GM18520 (cell line): Measurements from ENCODE around the gene BTRC.
"Not testable (repeated sequence)": the region's sequence is repeated elsewhere in the genome, so short reads cannot be mapped to it uniquely, and the experiment has no call there.

Experiments used
- ATAC-seq: cut with Tn5 transposase; IDR thresholded peaks from one replicate; pipeline ENCODE4 v1.9.1; 2021; ENCODE audit not compliant: unreplicated experiment

Gene BTRC

GRCh38 chr10:101578192-101578591 is 224.2 kb downstream of the BTRC start:
- ATAC-seq = no peak

GRCh38 chr10:101578803-101579515 is 225.0 kb downstream of the BTRC start:
- ATAC-seq = no peak

GRCh38 chr10:101579516-101579870 is 225.5 kb downstream of the BTRC start:
- ATAC-seq = no peak

- ATAC-seq = no peak
Observed at GRCh38 chr10:101580486-101581399, 226.8 kb downstream of the BTRC start.

GRCh38 chr10:101585841-101586240 is 231.9 kb downstream of the BTRC start:
- ATAC-seq = no peak

GRCh38 chr10:101587725-101588653 is 234.0 kb downstream of the BTRC start, which contains the start of the genes DPCD and POLL:
TSS of gene DPCD (plus strand) at chr10:101588321. CDS start at chr10:101588337, 16 bp downstream.
TSS of gene POLL (minus strand) at chr10:101588257. CDS start at chr10:101587360, 897 bp downstream.
- peak; percentile 88 for ATAC-seq

GRCh38 chr10:101588879-101589278 is 234.9 kb downstream of the BTRC start:
- no peak for ATAC-seq

GRCh38 chr10:101593331-101593730 is 239.4 kb downstream of the BTRC start:
- ATAC-seq = not testable (repeated sequence)

GRCh38 chr10:101595591-101596433 is 241.8 kb downstream of the BTRC start:
- ATAC-seq = no peak

- ATAC-seq = no peak
Observed at GRCh38 chr10:101597091-101597900, 243.3 kb downstream of the BTRC start.

- ATAC-seq = no peak
Observed at GRCh38 chr10:101601541-101601940, 247.6 kb downstream of the BTRC start.

- ATAC-seq = no peak
Observed at GRCh38 chr10:101602761-101603398, 248.9 kb downstream of the BTRC start.
